HCT116 (cell line): Measurements from ENCODE around the gene RNF121.

ENCODE experiments used
- CEBPB ChIP-seq: IDR thresholded peaks from 2 replicates; pipeline ENCODE4 v1.6.1; 2012; ENCODE audit warnings: low read depth
- EZH2 ChIP-seq: fragments of 200-600 bp; sonication (generic); IDR thresholded peaks from 2 replicates; pipeline ENCODE4 v1.6.1; 2017; ENCODE audit warnings: antibody characterized with exemption, mixed run types
- EZH2phosphoT487 ChIP-seq: fragments of 200-600 bp; IDR thresholded peaks from 2 replicates; pipeline ENCODE4 v1.6.1; 2018; ENCODE audit warnings: antibody characterized with exemption, borderline replicate concordance
- POLR2A ChIP-seq: IDR thresholded peaks from 2 replicates; pipeline ENCODE4 v1.7.0; 2011; ENCODE audit warnings: borderline replicate concordance; ENCODE audit not compliant: insufficient read depth, insufficient read length; ENCODE audit errors: extremely low read depth
- POLR2AphosphoS5 ChIP-seq: IDR thresholded peaks from 2 replicates; pipeline ENCODE4 v1.6.1; 2011; ENCODE audit warnings: mild to moderate bottlenecking, low read depth, low read length, moderate library complexity
- RAD21 ChIP-seq: IDR thresholded peaks from 2 replicates; pipeline ENCODE4 v1.6.1; 2012; ENCODE audit warnings: low read depth, mild to moderate bottlenecking
- SP1 ChIP-seq: IDR thresholded peaks from 2 replicates; pipeline ENCODE4 v1.6.1; 2012; ENCODE audit warnings: low read depth
- SRF ChIP-seq: IDR thresholded peaks from 2 replicates; pipeline ENCODE4 v1.6.1; 2012; ENCODE audit warnings: low read depth
- YY1 ChIP-seq: IDR thresholded peaks from 2 replicates; pipeline ENCODE4 v1.6.1; 2011; ENCODE audit warnings: low read length, low read depth, moderate library complexity, mild to moderate bottlenecking; ENCODE audit not compliant: insufficient replicate concordance; ENCODE audit errors: extremely low read depth
- ZNF274 ChIP-seq: fragments of 200-500 bp; sonication (Bioruptor generic); IDR thresholded peaks from 2 replicates; pipeline ENCODE4 v1.6.1; 2014; ENCODE audit warnings: mild to moderate bottlenecking, low read depth, low read length, inconsistent platforms
- TF ChIP-seq, protein P1 (sequence below), 3 experiments: fragments of 200-600 bp in 1 of 3; sonication (generic) in 1 of 3; IDR thresholded peaks in 2 of 3; conservative IDR thresholded peaks in 1 of 3; 2 replicates each; pipeline ENCODE4 v1.5.1; 2012 to 2017; ENCODE audit warnings: low read depth in 2 of 3, low read length in 2 of 3, antibody characterized with exemption in 1 of 3, borderline replicate concordance in 1 of 3, control low read depth in 1 of 3, mild to moderate bottlenecking in 1 of 3, mixed read lengths in 1 of 3, mixed run types in 1 of 3, moderate library complexity in 1 of 3; ENCODE audit not compliant: insufficient read depth in 1 of 3
- TF ChIP-seq, protein P2 (sequence below): IDR thresholded peaks from 2 replicates; pipeline ENCODE4 v1.6.1; 2011; ENCODE audit warnings: mild to moderate bottlenecking, low read length, moderate library complexity; ENCODE audit not compliant: insufficient replicate concordance; ENCODE audit errors: extremely low read depth

DNA sequence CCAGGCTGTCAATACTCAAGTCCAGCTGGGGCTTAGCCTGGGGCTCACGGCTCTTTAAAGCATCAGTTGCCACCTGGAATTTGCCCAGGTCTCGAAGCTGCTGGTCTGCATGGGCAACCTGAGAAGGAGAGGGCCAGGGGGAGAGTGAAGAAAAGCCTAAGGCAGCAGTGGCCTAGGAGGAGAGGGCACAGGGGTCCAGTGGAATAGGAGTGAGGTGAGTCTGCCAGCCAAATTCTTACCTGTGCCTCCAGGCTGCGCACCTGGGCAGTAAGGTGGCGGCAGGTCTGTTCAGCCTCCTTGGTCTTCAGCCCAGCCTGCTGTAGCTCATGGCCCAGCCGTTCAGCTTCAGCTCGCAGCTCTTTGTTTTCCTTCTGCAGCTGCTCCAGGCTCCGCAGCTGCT, 79.9 kb downstream of the RNF121 start:
- TF ChIP-seq, protein P1, sequence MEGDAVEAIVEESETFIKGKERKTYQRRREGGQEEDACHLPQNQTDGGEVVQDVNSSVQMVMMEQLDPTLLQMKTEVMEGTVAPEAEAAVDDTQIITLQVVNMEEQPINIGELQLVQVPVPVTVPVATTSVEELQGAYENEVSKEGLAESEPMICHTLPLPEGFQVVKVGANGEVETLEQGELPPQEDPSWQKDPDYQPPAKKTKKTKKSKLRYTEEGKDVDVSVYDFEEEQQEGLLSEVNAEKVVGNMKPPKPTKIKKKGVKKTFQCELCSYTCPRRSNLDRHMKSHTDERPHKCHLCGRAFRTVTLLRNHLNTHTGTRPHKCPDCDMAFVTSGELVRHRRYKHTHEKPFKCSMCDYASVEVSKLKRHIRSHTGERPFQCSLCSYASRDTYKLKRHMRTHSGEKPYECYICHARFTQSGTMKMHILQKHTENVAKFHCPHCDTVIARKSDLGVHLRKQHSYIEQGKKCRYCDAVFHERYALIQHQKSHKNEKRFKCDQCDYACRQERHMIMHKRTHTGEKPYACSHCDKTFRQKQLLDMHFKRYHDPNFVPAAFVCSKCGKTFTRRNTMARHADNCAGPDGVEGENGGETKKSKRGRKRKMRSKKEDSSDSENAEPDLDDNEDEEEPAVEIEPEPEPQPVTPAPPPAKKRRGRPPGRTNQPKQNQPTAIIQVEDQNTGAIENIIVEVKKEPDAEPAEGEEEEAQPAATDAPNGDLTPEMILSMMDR (IDR thresholded peaks at IDR 0.05 in 2 of 3, conservative IDR thresholded peaks at IDR 0.05 in 1 of 3; ENCODE audit: borderline replicate concordance in 1 of 3, insufficient read depth in 1 of 3, low read depth in 2 of 3, low read length in 2 of 3): no peak
- TF ChIP-seq SRF: no peak
- TF ChIP-seq, protein P2, sequence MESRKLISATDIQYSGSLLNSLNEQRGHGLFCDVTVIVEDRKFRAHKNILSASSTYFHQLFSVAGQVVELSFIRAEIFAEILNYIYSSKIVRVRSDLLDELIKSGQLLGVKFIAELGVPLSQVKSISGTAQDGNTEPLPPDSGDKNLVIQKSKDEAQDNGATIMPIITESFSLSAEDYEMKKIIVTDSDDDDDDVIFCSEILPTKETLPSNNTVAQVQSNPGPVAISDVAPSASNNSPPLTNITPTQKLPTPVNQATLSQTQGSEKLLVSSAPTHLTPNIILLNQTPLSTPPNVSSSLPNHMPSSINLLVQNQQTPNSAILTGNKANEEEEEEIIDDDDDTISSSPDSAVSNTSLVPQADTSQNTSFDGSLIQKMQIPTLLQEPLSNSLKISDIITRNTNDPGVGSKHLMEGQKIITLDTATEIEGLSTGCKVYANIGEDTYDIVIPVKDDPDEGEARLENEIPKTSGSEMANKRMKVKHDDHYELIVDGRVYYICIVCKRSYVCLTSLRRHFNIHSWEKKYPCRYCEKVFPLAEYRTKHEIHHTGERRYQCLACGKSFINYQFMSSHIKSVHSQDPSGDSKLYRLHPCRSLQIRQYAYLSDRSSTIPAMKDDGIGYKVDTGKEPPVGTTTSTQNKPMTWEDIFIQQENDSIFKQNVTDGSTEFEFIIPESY: no peak
- no peak for TF ChIP-seq YY1
- no peak for TF ChIP-seq CEBPB
- TF ChIP-seq POLR2A: no peak
- no peak for TF ChIP-seq EZH2
- TF ChIP-seq RAD21: no peak
- TF ChIP-seq SP1: no peak
- no peak for TF ChIP-seq ZNF274
- TF ChIP-seq EZH2phosphoT487: no peak
- TF ChIP-seq POLR2AphosphoS5: no peak
